IPS-18a (cell line): ENCODE results near the gene WIPF3.

ENCODE experiments used
- H3K27ac ChIP-seq: one replicate; pipeline ENCODE4 v1.5.1; 2013; ENCODE audit warnings: low read length
- H3K27me3 ChIP-seq: one replicate; pipeline ENCODE4 v1.6.1; 2013; ENCODE audit warnings: mild to moderate bottlenecking, low read length; ENCODE audit not compliant: control insufficient read depth, insufficient read depth
- H3K36me3 ChIP-seq: one replicate; pipeline ENCODE4 v1.6.1; 2013; ENCODE audit warnings: low read depth, low read length; ENCODE audit not compliant: control insufficient read depth
- H3K4me1 ChIP-seq: one replicate; pipeline ENCODE4 v1.6.1; 2013; ENCODE audit warnings: low read depth, low read length; ENCODE audit not compliant: control insufficient read depth
- H3K4me3 ChIP-seq: one replicate; pipeline ENCODE4 v1.5.1; 2013; ENCODE audit warnings: low read length
- H3K9ac ChIP-seq: one replicate; pipeline ENCODE4 v1.6.1; 2013; ENCODE audit warnings: mild to moderate bottlenecking, low read length, moderate library complexity
- H3K9me3 ChIP-seq: one replicate; pipeline ENCODE4 v1.6.1; 2013; ENCODE audit warnings: low read depth, low read length; ENCODE audit not compliant: control insufficient read depth

WIPF3 gene

DNA sequence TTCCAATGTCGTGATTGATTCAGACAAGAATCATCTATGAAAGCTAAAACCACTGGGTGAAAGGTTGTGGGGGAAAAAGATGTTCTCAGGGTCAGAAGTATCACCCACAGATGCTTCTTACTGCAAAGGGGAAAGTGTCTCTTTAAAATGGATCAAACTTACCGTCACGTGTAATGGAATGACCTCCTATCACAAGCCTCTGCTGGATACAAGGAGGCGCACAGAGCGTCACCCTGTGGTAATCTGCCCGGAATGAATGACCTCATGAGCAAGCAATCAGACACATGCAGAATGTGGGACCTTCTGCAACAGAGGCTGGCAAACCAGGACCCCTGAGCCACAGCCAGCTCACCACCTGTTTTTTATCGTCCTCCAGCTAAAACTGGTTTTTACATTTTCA lies 33.0 kb downstream of the WIPF3 start:
- no peak overlapping the region for H3K4me3 ChIP-seq
- H3K4me1 ChIP-seq: peaks cover 10% of the 10 kb centered on the region
- no peaks in the 10 kb centered on the region for H3K27me3 ChIP-seq
- H3K9me3 ChIP-seq: no peaks in the 10 kb centered on the region
- H3K36me3 ChIP-seq: no peaks in the 10 kb centered on the region
- no peak overlapping the region for H3K9ac ChIP-seq
- H3K27ac ChIP-seq: no peak overlapping the region

GRCh38 chr7:29839921-29840320 lies 33.6 kb downstream of the WIPF3 start:
- Histone ChIP-seq H3K4me1 (peaks cover 10% of the 10 kb centered on the region), H3K9me3 (no peaks in the 10 kb centered on the region), H3K27me3 (no peaks in the 10 kb centered on the region), H3K36me3 (no peaks in the 10 kb centered on the region), H3K27ac (no peak overlapping the region), H3K4me3 (no peak overlapping the region), H3K9ac (no peak overlapping the region)

GRCh38 chr7:29840701-29841100 lies 34.4 kb downstream of the WIPF3 start:
- Histone ChIP-seq H3K27ac (no peak overlapping the region), H3K4me3 (no peak overlapping the region), H3K9me3 (no peaks in the 10 kb centered on the region)

DNA sequence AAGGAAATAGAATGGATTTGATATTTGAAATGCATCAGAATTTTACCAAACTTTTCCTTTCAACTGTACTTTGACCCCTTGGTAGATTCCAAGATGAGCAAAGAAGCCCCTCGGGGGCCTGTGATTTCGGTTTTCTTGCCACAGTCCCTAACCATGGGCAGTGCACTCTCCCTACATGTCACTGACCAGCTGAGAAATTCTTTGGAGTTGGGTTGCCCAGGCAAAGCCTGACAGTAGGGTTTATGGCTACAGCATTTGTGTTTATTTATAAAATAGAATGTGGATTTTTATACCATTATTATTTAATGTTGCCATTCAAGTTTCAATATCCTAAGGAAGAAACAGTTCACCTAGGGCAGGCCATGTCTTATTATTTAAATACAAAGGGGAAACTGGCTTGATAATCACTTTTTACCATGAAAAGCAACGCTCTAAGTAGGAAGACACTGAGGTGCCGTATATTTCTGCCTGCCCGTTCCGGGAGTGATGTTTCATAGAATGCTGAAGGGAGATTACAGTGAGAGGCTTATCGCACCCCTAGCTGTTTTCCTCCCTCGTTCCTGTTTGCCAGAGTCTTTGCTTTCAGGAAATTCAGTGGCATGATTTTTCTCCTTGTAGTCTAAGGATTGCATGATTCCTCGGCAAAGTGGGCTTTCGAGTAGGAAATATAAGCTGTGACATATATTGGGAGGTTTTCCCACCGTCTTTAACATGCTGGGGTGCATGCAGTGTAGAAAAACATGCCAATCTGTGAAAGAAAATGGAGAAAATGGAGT lies 35.8 kb downstream of the WIPF3 start:
- no peak overlapping the region for H3K27ac ChIP-seq

More at GRCh38 chr7:29840701-29841100, 34.4 kb downstream of the WIPF3 start:
- Histone ChIP-seq H3K36me3 (no peaks in the 10 kb centered on the region), H3K9ac (no peak overlapping the region), H3K4me1 (peaks cover 10% of the 10 kb centered on the region), H3K27me3 (no peaks in the 10 kb centered on the region)

GRCh38 chr7:29843093-29843492 lies 36.8 kb downstream of the WIPF3 start:
- Histone ChIP-seq H3K9ac (no peak overlapping the region), H3K9me3 (no peaks in the 10 kb centered on the region), H3K27me3 (no peaks in the 10 kb centered on the region), H3K4me1 (peaks cover 10% of the 10 kb centered on the region), H3K27ac (no peak overlapping the region), H3K36me3 (no peaks in the 10 kb centered on the region), H3K4me3 (no peak overlapping the region)

More for the DNA sequence above, 35.8 kb downstream of the WIPF3 start:
- H3K9me3 ChIP-seq: no peaks in the 10 kb centered on the region
- H3K9ac ChIP-seq: no peak overlapping the region
- H3K36me3 ChIP-seq: no peaks in the 10 kb centered on the region
- H3K4me1 ChIP-seq: peaks cover 10% of the 10 kb centered on the region
- H3K4me3 ChIP-seq: no peak overlapping the region
- H3K27me3 ChIP-seq: no peaks in the 10 kb centered on the region

DNA sequence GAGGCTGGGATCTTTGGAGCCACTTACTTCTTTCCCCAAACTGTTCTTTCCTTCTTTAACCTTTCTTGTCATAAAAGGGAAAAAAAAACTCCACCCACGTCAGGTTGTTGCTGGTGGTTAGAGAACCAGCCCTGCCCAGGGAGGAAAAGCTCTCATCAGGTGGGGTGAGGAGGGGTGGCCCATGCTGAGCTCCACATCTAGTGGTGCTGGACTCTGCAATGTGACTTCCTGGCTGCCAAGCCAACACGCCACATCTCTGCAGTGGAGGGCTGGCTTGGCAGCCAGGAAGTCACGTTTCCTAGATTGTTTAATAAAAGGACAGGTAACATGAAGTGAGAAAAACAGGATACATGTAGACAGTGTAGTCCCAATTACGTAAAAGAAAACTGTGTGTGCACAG lies 37.4 kb downstream of the WIPF3 start:
- Histone ChIP-seq H3K9ac (no peak overlapping the region), H3K27ac (no peak overlapping the region), H3K36me3 (no peaks in the 10 kb centered on the region), H3K9me3 (no peaks in the 10 kb centered on the region), H3K27me3 (no peaks in the 10 kb centered on the region), H3K4me3 (no peak overlapping the region), H3K4me1 (peaks cover 10% of the 10 kb centered on the region)

GRCh38 chr7:29844559-29844958 lies 38.3 kb downstream of the WIPF3 start:
- Histone ChIP-seq H3K27ac (no peak overlapping the region), H3K4me1 (peaks cover 10% of the 10 kb centered on the region), H3K36me3 (no peaks in the 10 kb centered on the region), H3K27me3 (no peaks in the 10 kb centered on the region), H3K4me3 (no peak overlapping the region), H3K9ac (no peak overlapping the region), H3K9me3 (no peaks in the 10 kb centered on the region)

DNA sequence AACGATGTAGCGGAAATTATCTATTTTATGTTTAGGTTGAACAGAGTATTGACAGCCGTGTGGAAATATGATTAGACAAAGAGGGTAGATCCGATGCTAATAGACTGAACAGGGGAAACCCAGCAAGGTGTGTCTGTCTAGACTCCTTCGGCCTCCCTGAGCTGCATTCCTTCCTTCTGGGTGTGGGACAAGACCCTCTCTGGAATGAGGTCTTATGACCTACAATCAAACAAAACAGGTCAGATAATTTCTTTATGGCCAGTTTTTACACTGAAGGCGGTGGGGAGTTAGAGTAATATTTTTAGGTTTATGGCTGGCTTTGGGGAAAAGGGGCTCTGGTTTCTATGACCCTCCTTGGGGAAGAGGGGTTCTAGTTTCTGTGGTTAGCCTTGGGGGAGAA lies 41.2 kb downstream of the WIPF3 start:
- Histone ChIP-seq H3K36me3 (no peaks in the 10 kb centered on the region), H3K27me3 (no peaks in the 10 kb centered on the region), H3K27ac (no peak overlapping the region), H3K4me1 (peaks cover 10% of the 10 kb centered on the region), H3K9ac (no peak overlapping the region), H3K4me3 (no peak overlapping the region), H3K9me3 (no peaks in the 10 kb centered on the region)

DNA sequence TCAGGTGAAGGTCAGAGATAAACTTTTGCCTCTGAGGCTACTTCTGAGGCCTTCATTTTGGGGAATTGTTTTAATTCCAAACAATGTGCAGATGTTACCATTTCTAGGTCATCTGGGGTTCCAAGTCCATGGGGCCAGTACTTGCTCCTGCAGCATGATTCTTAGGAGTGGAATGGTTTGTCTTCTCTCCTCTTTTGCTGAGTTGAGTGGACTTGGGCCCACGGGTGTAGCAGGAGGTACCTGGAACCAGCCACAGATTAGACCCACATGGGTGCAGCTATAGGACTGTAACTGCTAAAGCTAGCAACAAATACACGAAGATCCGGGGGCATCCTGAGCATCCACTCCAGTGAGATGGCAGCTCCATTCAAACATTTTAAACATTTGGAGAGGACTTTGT lies 41.6 kb downstream of the WIPF3 start:
- Histone ChIP-seq H3K4me1 (peaks cover 7% of the 10 kb centered on the region), H3K27ac (no peak overlapping the region), H3K4me3 (no peak overlapping the region), H3K9ac (no peak overlapping the region), H3K36me3 (no peaks in the 10 kb centered on the region), H3K9me3 (no peaks in the 10 kb centered on the region), H3K27me3 (no peaks in the 10 kb centered on the region)

- Histone ChIP-seq H3K4me3 (no peak overlapping the region), H3K36me3 (no peaks in the 10 kb centered on the region), H3K9me3 (no peaks in the 10 kb centered on the region), H3K4me1 (no peaks in the 10 kb centered on the region), H3K27me3 (no peaks in the 10 kb centered on the region), H3K9ac (no peak overlapping the region), H3K27ac (no peak overlapping the region)
Observed at GRCh38 chr7:29848941-29849340, 42.6 kb downstream of the WIPF3 start.

GRCh38 chr7:29851487-29851886 lies 45.2 kb downstream of the WIPF3 start:
- Histone ChIP-seq H3K9ac (no peak overlapping the region), H3K36me3 (no peaks in the 10 kb centered on the region), H3K27ac (no peak overlapping the region), H3K4me1 (peaks cover 8% of the 10 kb centered on the region), H3K9me3 (no peaks in the 10 kb centered on the region), H3K4me3 (no peak overlapping the region), H3K27me3 (no peaks in the 10 kb centered on the region)

- Histone ChIP-seq H3K27ac (no peak overlapping the region), H3K9me3 (no peaks in the 10 kb centered on the region), H3K4me3 (no peak overlapping the region)
Observed at GRCh38 chr7:29852457-29852856, 46.1 kb downstream of the WIPF3 start.

More at GRCh38 chr7:29852457-29852856, 46.1 kb downstream of the WIPF3 start:
- peaks cover 8% of the 10 kb centered on the region for H3K4me1 ChIP-seq
- H3K27me3 ChIP-seq: no peaks in the 10 kb centered on the region
- H3K9ac ChIP-seq: no peak overlapping the region
- no peaks in the 10 kb centered on the region for H3K36me3 ChIP-seq
